ENCODE data around the gene KIF16B. TPM values are rescaled to one million over a fixed set of nuclear protein-coding genes. Genes with fewer than 3 reads are reported as not detected.

Gene KIF16B
- total and polyA plus RNA-seq, 2 of the 13 experiments (the other 11 are each of a cell fraction or from before 2014, with no cell fraction given), result 6.9 to 18.0 TPM

DNA sequence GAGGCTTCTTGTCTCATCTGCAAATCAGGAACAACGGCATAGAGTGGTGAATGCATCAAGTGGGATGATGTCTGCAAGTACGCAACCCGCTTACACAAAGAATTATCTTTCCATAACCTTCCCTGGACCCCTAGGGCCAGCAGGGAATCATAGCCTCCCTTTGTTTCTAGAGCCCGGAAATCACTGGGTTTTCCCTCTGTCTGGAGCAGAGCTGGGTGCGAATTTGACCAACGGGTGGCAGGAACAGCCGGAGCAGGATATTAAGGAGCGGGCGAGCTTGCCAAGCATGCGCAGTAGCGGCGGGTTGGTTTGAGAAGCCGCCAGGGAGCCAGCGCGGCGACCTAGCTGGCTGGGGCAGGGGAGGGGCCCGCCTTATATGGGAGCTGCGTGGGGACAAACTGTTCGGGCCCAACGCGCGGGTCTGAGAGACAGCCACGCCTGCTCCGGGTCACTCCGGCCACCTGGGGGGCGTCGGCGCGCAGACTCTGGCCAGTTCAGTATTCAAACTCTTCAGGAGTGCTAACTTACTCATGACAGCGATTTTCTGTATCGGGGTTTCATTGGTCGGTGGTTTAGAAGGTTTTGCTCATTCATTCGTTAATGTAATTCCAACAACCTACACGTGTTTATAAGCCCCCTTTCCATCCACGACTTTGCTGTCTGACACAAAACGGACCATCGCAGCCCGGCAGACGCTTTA lies 1.6 kb upstream of the KIF16B start (continued):
- TF ChIP-seq DNMT1 (CRISPR knock-in tag; IDR thresholded peaks at IDR 0.05) (peak; percentile 50; the same call in 1 of the 2 replicates), HNRNPUL1 (IDR thresholded peaks at IDR 0.05; ENCODE audit: low read depth, low read length) (no peak), ZNF12 (CRISPR knock-in tag; IDR thresholded peaks at IDR 0.05) (no peak; the same call in 1 of the 2 replicates), JARID2 (CRISPR knock-in tag; IDR thresholded peaks at IDR 0.05; ENCODE audit: insufficient replicate concordance) (no peak), POLR2G (IDR thresholded peaks at IDR 0.05; ENCODE audit: low read depth, low read length) (peak; percentile 74), IRF2 (CRISPR knock-in tag; IDR thresholded peaks at IDR 0.05) (peak; percentile 51; the same call in 1 of the 2 replicates), TSC22D2 (CRISPR knock-in tag; IDR thresholded peaks at IDR 0.05; ENCODE audit: borderline replicate concordance) (0 out of 2 replicates have a peak, but pooled peaks have one; percentile 10), RAD51 (IDR thresholded peaks at IDR 0.05; ENCODE audit: borderline replicate concordance) (no peak), SMC3 (IDR thresholded peaks at IDR 0.05; ENCODE audit: low read length) (peak; percentile 9; the same call in 1 of the 2 replicates), EED (CRISPR knock-in tag; IDR thresholded peaks at IDR 0.05) (no peak)
- TF ChIP-seq, protein P1, sequence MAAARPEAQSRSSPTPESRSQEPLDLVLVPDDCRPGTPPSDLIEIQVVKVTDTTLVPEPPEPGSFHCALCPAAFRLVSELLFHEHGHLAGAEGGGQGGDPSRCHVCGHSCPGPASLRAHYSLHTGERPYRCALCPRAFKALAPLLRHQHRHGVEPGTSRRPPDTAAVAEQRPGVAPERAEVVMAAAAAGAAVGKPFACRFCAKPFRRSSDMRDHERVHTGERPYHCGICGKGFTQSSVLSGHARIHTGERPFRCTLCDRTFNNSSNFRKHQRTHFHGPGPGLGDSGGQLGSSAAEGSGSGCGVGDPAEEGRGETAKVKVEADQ (CRISPR knock-in tag; IDR thresholded peaks at IDR 0.05; ENCODE audit: borderline replicate concordance), result peak; percentile 61; the same call in 1 of the 2 replicates
- TF ChIP-seq, protein P2, sequence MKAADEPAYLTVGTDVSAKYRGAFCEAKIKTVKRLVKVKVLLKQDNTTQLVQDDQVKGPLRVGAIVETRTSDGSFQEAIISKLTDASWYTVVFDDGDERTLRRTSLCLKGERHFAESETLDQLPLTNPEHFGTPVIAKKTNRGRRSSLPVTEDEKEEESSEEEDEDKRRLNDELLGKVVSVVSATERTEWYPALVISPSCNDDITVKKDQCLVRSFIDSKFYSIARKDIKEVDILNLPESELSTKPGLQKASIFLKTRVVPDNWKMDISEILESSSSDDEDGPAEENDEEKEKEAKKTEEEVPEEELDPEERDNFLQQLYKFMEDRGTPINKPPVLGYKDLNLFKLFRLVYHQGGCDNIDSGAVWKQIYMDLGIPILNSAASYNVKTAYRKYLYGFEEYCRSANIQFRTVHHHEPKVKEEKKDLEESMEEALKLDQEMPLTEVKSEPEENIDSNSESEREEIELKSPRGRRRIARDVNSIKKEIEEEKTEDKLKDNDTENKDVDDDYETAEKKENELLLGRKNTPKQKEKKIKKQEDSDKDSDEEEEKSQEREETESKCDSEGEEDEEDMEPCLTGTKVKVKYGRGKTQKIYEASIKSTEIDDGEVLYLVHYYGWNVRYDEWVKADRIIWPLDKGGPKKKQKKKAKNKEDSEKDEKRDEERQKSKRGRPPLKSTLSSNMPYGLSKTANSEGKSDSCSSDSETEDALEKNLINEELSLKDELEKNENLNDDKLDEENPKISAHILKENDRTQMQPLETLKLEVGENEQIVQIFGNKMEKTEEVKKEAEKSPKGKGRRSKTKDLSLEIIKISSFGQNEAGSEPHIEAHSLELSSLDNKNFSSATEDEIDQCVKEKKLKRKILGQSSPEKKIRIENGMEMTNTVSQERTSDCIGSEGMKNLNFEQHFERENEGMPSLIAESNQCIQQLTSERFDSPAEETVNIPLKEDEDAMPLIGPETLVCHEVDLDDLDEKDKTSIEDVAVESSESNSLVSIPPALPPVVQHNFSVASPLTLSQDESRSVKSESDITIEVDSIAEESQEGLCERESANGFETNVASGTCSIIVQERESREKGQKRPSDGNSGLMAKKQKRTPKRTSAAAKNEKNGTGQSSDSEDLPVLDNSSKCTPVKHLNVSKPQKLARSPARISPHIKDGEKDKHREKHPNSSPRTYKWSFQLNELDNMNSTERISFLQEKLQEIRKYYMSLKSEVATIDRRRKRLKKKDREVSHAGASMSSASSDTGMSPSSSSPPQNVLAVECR (CRISPR knock-in tag; IDR thresholded peaks at IDR 0.05; ENCODE audit: borderline replicate concordance), result peak; percentile 71; the same call in 1 of the 2 replicates
- TF ChIP-seq, protein P3, sequence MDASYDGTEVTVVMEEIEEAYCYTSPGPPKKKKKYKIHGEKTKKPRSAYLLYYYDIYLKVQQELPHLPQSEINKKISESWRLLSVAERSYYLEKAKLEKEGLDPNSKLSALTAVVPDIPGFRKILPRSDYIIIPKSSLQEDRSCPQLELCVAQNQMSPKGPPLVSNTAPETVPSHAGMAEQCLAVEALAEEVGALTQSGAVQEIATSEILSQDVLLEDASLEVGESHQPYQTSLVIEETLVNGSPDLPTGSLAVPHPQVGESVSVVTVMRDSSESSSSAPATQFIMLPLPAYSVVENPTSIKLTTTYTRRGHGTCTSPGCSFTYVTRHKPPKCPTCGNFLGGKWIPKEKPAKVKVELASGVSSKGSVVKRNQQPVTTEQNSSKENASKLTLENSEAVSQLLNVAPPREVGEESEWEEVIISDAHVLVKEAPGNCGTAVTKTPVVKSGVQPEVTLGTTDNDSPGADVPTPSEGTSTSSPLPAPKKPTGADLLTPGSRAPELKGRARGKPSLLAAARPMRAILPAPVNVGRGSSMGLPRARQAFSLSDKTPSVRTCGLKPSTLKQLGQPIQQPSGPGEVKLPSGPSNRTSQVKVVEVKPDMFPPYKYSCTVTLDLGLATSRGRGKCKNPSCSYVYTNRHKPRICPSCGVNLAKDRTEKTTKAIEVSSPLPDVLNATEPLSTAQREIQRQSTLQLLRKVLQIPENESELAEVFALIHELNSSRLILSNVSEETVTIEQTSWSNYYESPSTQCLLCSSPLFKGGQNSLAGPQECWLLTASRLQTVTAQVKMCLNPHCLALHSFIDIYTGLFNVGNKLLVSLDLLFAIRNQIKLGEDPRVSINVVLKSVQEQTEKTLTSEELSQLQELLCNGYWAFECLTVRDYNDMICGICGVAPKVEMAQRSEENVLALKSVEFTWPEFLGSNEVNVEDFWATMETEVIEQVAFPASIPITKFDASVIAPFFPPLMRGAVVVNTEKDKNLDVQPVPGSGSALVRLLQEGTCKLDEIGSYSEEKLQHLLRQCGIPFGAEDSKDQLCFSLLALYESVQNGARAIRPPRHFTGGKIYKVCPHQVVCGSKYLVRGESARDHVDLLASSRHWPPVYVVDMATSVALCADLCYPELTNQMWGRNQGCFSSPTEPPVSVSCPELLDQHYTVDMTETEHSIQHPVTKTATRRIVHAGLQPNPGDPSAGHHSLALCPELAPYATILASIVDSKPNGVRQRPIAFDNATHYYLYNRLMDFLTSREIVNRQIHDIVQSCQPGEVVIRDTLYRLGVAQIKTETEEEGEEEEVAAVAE (CRISPR knock-in tag; IDR thresholded peaks at IDR 0.05; ENCODE audit: borderline replicate concordance), result peak; percentile 73
- TF ChIP-seq, protein P4, sequence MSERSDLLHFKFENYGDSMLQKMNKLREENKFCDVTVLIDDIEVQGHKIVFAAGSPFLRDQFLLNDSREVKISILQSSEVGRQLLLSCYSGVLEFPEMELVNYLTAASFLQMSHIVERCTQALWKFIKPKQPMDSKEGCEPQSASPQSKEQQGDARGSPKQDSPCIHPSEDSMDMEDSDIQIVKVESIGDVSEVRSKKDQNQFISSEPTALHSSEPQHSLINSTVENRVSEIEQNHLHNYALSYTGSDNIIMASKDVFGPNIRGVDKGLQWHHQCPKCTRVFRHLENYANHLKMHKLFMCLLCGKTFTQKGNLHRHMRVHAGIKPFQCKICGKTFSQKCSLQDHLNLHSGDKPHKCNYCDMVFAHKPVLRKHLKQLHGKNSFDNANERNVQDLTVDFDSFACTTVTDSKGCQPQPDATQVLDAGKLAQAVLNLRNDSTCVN (CRISPR knock-in tag; IDR thresholded peaks at IDR 0.05; ENCODE audit: borderline replicate concordance), result peak; percentile 98
- TF ChIP-seq, protein P5, sequence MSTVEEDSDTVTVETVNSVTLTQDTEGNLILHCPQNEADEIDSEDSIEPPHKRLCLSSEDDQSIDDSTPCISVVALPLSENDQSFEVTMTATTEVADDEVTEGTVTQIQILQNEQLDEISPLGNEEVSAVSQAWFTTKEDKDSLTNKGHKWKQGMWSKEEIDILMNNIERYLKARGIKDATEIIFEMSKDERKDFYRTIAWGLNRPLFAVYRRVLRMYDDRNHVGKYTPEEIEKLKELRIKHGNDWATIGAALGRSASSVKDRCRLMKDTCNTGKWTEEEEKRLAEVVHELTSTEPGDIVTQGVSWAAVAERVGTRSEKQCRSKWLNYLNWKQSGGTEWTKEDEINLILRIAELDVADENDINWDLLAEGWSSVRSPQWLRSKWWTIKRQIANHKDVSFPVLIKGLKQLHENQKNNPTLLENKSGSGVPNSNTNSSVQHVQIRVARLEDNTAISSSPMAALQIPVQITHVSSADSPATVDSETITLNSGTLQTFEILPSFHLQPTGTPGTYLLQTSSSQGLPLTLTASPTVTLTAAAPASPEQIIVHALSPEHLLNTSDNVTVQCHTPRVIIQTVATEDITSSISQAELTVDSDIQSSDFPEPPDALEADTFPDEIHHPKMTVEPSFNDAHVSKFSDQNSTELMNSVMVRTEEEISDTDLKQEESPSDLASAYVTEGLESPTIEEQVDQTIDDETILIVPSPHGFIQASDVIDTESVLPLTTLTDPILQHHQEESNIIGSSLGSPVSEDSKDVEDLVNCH (CRISPR knock-in tag; IDR thresholded peaks at IDR 0.05), result no peak
